KG1 (cell line): ENCODE data around the gene DPYSL5.

Experiments used
- DNase-seq: peaks from one replicate; lab custom pipeline; 2025; lab: John Stamatoyannopoulos, UW

Gene DPYSL5

DNA sequence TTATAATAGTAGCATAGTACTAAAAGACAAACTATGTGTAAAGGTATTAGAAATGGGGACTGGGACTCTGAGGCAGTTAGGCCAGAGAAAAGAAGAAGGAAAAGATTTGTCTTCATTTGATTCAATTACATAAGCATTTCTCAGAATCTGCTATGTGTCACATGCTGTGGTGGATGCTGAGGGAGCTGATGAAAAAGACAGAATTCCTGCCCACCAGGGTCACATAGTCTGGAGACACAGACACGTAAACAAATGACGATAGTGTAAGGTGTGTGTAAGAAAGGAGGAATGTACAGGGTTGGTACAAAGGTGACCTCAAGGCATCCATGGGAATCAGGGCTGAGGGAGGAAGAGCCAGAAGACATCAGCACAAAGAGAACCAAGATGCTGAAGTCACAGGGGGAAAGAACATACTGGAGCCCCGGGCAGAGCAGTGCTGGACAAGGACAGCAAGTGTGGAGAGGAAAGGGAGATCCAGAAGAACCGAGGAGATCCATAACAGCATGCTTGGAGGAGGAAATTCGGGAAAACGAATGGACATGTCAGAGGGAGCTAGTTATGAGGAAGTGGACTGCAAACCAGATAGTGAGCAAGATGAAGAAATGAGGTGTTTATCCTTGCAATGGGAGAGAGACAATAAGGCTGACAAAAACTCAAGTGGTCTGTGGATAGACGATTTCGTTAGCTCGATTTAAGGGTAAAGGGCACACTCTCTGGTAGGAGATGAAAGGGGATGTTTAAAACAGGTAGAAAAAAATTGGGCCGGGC lies 121.3 kb downstream of the DPYSL5 start:
- DNase-seq = no peak

DNA sequence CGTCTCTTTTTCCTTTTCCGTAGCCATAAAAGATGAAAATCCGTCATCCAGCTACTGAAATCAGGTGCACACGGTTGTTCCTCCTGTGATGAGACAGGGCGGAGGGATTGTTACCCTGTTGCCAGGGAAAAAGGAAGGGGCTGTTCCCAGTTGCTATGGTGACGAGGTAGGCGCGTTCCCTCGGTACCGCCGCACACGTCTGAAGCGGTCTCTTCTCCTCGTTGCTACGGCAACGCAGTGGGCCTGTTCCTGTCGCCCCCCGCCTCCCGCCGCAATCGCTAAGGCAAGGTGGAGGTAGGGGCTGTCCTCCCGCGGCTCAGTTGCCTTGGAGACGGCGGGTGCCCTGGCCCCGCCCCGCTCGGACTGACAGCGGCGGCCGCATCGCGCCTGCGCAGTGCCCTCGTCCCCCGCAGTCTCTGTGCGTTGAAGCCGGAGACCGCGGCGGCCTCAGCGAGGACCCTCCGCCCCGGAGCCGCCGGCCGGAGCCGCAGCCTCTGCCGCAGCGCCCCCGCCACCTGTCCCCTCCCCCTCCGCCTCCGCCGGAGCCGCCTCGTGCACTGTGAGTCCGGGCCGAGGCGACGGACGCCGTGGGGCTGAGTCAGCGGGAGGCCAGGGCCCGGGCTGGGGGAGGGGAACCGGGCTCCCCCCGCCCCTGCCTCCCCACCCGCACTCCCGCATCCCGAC lies 122.5 kb downstream of the DPYSL5 start, which contains the start of gene MAPRE3:
Gene MAPRE3 (plus strand): TSS at position 394 of the 684 bp plus-strand sequence. CDS start 51,582 bp downstream, outside the sequence.
- no peak for DNase-seq

DNA sequence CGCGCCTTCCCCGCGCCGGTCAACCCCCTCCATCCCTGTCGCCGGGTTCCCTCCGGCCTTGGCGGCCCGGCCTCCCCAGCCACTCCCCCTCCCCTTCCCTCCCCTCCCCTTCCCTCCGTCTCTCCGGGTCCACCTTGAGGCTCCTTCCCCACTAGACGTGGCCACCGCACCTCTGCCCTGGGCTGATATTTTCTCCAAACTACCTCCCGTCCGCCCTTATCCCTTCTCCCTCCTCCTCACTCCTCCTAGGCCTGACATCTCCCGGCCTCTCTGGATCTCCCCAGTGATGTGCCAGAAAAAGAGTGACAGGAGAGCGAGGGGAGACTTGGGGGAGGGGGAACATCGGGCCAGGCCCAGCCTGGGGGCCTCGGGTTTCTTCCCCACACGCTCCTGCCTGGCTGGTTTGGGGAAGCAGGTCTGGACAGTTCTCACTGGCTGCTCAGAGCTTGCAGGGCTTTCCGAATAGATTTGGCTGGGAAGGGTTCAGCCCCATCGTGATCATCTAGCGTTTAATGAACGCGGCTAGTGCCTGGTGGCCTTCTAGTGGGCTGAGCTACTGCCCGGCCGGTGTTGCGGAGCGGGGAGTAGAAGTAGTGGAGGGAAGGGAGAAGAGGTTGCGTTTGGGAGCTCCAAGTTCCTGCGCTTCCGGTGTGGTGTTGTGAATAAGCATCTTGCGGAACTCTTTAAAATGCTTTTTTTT lies 123.1 kb downstream of the DPYSL5 start:
- no peak for DNase-seq

DNA sequence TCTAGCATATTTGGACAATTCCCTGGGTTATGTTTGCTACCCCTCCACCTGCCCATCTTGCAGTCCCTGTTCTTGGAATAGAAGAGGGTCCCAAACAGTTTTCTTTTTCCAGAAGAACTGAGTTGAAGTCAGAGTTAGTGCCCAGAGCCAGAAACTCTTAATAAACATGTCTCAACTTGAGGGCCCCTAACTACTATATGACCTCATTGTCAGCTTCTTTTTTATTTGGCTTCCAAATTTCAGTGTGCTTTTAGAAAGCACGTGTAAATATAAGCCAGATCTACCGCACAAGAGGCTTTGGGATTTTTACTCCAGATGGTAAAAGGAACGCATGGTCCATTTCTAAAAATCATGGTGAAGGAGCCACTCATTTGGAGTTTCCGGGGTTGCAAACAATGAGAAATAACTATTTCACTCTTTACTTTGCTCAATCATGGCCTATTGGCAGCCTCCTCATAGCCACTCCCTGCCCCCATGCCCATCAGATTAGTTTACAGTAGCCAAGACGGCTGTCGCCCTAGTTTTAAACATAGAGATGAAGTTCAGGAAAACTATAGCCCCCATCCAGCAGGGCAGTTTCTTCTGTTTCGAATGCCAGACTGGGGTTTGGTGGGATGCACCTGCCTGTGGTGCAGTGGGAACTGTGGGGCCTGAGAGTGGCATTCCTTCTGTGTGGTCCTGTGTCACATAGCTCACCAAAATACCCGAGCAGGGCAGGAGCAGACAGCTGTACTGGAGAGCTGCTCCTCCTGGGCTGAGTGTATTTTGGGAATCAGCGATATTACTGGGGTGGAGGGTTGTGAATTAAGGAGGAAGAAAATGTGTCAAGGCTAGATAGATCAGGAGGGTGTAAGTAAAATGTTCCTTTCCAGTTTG lies 124.2 kb downstream of the DPYSL5 start:
- no peak for DNase-seq

DNA sequence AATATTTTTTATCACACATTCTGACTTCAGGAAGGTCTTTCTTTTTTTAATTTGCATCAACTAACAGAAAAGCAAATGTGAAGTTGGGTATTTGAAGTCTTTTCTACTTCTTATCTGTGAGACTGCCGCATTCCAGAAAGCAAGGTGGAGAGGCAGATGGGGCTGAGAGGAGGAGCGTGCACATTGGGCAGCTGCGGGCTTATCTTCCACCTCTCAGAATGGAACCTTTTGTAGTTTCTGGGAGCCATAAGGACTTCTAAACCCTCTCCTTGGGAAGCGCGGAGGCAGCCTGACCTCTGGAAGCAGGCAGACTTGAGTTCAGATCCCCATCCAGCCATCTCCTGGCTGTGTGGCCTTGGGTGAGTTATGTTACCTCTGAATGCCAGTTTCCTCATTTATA lies 126.4 kb downstream of the DPYSL5 start:
- DNase-seq = no peak

DNA sequence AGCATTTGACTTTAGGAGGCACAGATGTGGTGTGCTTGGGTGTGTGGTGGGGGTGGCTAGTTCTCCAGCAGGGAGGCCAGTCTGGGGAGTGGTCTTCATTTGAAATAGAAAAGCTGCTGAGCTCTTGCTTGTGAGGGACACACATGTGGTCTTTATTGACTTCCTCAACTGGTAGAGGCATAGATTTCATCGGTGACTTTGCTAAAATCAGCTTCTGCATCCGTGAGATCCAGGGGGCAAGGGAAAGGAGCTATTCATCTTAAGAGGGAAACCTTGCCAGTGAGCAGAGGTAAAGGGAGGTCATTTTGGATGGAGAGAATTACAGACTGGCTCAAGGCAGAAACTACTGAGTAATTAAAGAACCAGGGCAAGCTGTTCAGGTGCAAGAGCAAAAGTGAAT lies 127.2 kb downstream of the DPYSL5 start:
- DNase-seq = no peak

DNA sequence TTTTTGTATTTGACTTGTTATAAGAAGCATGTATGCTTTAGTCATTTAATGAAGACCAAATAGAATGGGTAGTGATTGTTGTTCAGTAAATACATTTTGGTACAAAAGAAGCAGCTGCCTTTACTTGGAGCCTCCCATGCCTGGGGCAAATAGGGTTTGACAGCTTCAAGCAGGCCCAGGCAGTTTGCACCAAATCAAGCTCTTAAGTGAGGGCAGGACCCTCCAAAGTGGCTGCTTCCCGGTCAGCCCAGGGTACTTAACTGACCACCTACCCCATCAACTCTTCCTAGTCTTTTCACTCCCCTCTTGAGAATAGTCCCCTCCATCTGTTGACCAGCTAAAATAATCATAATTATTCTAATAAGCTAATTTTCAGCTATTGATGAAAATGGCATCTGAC lies 127.7 kb downstream of the DPYSL5 start:
- no peak for DNase-seq

DNA sequence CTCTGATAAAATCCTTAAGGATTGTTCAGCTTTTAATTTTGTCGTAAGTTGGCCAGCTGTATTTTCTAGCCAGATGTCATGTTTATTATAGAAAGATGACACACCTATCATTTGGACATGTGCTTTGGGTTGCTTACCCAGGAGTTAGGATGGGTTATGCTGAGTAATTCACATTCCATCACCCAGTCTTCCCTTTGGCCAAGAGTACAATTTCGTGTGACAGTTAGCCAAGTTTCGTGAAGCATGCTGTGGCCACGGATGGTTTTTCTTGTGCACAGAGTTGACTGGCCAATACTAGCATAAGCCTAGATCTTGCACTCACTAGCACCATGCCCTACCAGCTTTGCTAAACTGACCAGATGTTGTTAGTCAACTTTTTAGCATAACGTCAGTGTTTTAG lies 128.3 kb downstream of the DPYSL5 start:
- DNase-seq = no peak

DNA sequence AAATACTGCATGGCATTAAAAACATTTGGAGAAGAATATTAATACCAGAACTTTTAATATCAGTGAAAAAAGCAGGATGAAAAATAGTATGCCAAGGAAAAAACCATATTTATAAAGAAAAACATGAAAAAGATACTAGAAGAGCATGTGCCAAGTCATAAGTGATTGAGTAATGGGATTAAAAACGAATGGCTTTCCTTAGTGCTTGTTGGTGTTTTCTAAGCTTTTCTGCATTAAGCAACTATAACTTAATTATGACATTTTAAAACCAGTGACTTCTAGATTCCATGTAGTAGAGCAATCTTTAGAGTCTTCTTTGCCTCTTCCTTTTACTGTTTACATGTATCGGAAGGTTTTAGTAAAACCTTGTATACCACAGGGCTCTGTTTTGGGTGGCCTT lies 129.1 kb downstream of the DPYSL5 start:
- no peak for DNase-seq

DNA sequence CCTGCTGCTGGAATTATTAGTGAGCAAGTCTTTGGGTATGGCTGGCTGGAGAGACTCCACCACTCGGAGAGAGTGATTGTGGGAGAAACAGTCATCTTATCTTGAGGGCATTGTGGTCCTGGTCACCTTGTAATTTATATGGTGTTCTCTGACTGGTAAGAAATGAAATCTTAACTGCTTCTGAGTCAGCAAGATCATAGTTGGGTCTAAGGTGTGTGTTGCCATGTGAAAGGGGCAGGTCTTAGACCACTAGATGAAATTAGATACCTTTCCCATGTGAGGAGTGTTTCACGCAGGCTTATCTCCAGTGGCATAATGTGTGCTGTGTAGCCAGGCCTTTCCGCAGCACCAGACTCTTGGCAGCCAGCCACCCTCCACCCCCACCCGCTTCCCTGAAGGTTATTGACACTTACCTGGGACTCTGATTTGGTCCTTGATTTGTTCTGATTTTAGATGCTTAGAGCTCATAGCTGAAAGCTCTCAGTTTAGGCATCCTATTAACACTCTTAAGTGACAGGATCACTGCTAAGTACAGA lies 130.2 kb downstream of the DPYSL5 start:
- no peak for DNase-seq

DNA sequence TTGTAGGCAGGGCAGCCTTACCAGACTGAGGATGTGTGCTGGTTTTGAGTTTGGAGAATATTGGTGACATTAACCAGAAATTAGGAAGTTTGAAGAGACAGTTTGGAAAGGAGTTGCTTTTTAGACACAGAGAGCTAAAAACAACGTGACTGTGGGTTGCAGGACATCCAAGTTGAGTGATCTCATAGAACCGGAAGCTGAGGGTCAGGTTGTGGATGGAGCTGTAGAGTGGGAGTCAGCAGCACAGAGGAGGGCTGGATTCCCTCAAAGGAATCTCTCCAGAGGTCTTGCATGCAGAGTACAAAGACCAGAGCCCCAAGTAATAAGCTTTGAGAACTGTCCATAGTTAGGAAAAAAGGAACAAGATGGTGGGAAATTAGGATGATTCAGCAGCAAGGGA lies 131.8 kb downstream of the DPYSL5 start:
- no peak for DNase-seq

DNA sequence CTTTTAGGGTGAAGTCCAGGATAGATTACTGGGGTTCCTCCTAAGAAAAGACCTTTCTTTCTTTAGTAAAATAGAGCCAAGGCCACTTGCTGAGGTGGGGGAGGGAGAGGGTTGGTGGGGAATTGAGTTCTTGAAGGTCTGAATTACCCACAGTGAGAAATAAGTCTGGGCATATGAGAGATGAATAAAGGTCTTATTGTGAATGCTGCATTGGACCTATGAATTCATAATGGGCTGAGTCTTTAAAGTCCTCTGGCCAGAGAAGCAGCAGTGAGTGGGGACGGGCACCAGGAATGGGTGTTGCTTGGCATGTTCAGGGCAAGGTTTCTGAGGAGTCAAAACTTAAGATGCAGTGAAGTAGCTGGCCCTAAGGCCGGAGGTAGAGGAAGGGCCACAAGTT lies 133.0 kb downstream of the DPYSL5 start:
- DNase-seq = no peak

DNA sequence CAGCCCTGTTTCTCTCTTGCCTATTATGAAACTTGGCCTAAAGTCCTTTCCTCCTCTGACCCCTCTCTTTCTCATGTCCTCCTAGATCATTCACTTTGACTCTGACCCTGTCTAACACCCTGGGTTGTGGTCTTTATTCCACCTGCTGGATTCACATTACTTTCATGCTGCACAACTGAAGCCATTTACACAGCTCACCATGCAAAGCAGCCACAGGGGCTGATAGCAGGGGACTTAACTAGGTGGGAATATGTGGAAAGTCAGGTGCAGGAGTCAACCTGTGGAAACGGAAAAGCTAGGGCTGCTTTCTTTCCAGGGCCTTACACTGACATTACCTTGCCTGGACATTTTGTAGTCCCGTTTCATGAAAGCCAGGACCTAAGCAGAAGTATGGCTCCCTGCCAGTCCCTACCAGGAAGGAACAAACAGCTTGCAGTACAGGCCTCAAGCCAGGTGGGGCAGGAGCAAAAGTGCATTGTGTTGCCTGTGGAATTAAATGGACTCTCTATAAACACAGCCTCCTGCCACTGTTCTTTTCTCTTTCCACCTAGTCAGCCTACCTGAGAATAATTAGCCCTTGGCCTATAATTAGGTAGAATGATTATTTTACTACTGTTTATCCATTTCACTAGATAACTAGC lies 134.3 kb downstream of the DPYSL5 start:
- no peak for DNase-seq

DNA sequence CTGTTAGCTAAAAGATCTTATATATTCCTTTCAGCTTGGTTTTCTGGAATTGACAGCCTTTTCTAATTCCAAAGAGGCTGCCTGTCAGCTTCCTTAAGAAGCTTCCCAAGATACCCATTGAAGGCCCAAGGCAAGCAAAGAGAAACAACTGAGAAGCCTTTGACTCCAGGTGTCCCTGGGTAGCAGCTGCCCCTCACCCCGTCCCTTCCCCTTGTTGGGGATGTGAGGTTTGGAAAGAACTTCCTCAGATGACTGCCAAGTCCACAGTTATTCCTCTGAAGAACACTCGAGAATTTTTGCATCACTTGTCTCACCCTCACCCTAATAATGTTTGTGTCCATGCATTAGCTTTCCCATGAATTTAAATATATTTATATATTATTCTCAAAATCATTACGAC lies 135.8 kb downstream of the DPYSL5 start:
- no peak for DNase-seq

DNA sequence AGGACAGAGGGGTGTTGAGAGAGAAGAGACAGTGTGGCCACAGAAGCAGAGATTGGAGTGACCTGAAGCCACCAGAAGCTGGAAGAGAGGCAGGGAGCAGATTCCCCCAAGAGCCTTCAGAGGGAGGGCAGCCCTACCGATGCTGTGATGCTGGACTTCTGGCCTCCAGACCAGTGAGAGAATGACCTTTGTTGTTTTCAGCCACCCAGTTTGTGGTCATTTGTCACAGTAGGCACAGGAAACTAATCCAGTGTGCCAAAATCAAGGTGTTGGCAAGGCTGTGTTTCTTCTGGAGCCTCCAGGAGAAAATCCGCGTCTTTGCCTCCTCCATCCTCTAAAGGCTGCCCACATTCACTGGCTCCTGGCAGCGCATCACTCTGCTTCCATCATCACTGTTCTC lies 137.9 kb downstream of the DPYSL5 start:
- DNase-seq = no peak

DNA sequence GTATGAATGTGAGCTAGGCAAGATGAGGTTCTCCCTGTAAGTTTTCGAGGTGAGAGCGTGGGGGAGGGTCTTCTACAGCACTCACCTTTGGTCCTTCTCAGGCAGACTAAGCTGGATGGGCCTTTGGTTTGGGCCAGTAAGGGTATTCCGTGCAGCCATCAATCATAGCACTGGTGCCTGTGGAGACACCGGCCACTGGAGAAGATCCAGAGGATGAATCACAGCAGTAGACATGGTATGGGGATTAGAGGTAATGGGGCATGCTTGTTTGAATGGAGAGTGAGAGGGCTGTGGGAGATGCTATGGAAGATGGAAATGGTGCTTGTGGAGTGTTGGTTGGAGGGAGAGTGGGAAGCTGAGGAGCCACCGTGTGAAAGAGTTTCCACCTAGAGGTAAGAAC lies 138.6 kb downstream of the DPYSL5 start:
- no peak for DNase-seq

DNA sequence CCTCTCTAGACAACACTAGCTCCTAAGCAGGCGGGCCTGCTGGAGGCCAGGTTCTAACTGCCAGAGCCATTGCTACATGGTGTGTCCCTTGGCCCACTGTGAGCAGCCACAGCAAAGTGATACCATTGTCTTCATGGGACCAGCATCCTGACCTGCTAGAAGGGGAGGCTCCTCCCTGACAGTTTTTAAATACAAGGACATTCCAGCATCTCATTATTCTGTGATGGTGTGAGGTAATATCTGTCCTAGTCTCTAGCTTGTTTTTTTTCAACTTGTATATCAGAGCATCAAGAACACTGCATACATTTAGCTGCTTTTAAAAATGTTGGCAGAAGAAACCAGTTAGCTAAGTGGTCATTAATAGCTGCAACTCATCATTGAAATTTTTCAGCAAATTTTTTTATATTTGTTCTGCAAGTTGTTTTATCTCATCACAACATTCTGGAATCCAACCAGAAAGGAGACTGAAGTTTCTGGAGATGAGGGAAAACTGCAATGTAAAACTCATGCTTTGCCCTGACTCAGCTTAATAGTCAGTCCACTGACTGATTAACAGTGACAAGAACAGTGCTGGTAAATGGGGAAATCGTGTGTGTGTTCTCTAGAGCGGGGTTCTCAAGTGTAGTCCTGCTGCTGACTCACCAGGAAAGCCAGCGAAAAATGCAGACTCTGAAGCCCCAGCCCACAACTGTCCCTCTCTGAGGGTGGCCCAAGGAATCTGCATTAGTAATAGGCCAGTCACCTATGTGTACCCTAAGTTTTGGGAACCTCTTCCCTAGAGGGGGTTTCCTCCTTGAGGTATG lies 140.3 kb downstream of the DPYSL5 start:
- DNase-seq = no peak

DNA sequence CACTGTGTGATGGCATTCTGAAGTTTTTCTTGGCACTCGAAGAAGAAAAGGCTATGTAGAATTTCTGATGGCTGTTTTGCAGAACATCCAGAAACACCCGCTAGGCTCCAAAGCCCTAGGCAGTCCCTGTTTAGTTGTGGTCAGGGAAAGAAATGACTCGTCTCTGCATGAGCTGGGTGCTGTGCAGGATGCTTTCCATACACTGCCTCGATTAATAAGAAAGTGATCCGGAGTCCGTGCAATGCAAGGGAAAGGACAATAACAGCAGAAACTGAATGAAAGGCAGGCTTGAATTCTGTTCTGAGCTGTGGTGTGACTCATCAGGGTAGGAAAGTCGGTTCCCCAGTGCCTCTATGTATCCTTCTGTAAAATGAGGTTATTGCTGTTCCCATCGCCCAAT lies 141.2 kb downstream of the DPYSL5 start:
- DNase-seq = no peak

DNA sequence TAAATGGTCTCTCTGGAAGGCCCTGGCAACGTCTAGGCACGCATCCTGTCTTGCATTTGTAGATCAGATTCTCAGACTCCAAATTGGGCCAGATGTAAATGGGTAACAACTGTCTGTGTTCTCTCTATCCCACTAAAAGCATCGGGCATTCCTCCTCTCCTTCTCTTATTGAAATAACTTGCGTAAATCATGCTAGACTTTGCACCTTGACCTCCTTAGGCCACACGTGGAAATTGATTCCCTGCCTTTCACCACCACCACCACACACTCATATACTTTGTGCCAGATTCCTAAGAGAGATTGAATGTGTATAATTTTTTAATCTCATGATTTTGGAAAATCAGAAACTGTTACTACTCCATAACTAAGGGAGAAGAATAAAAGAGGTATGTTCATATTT lies 143.8 kb downstream of the DPYSL5 start:
- DNase-seq = no peak

DNA sequence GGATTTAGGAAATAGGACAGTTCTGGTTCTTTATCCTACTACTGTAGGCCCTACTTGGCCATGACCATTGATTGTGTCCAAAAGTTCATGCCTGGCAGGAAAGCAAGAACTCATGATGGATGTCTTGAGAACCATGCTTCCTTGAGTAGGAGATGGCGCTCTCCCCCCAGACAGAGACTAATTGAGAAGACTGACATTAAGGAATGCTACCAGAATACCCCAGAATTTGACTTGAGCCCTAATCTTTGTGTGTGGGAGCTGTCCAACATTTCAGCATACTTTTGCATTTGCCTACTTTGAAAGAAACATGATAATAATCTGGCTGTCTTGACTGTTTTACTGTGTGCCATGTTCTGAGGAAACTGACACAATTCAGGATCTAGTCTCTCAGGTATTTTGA lies 145.8 kb downstream of the DPYSL5 start:
- no peak for DNase-seq
